Lower leg skin (tissue), 3 donors: Measurements from ENCODE around the gene WDR62.

Source experiments
- CTCF ChIP-seq, 3 donors: fragments of 450-650 bp; IDR thresholded peaks; one replicate each; pipeline ENCODE4 v1.5.1; 2016; ENCODE audit warnings: antibody characterized with exemption in 3 of 3, mild to moderate bottlenecking in 3 of 3, moderate library complexity in 2 of 3
- POLR2A ChIP-seq, 2 donors: fragments of 450-650 bp; IDR thresholded peaks; one replicate each; pipeline ENCODE4 v1.6.1; 2016 to 2017; ENCODE audit warnings: antibody characterized with exemption in 2 of 2, mild to moderate bottlenecking in 1 of 2, moderate library complexity in 1 of 2

GRCh38 chr19:36079389-36079945 lies 24.8 kb downstream of the WDR62 start:
- TF ChIP-seq CTCF (IDR thresholded peaks at IDR 0.05), result no peak
- no peak for TF ChIP-seq POLR2A (IDR thresholded peaks at IDR 0.05)
